Measurements from ENCODE around the gene ZNF140. TPM values are rescaled to one million over a fixed set of nuclear protein-coding genes. Genes with fewer than 3 reads are reported as not detected.

Gene ZNF140
- total RNA-seq, result 10 to 100 TPM in 1 of 2 donors, 1 to 10 TPM in 1; 8.4 to 13.2 TPM

GRCh38 chr12:133080368-133081158 is at the start of gene ZNF140:
TSS of gene ZNF140 (plus strand) at chr12:133080923. CDS start at chr12:133081321, 398 bp downstream.
- DNase-seq (ENCODE audit: low spot score in 2 of 2) (peak; percentile 91 to 92), ATAC-seq (peak; percentile 79 to 80)
- peaks cover 30 to 34% of the 10 kb centered on the region in 2 donors for H3K9me3 Mint-ChIP-seq
- peaks cover 59 to 62% of the 10 kb centered on the region in 2 donors for H3K36me3 Mint-ChIP-seq
- no peak within 1 kb of the TSS for H3K27ac Mint-ChIP-seq

GRCh38 chr12:133037207-133038005 is 43.3 kb upstream of the ZNF140 start, which contains the start of gene ZNF84:
TSS of gene ZNF84 (plus strand) at chr12:133037509. CDS start at chr12:133041468, 3,959 bp downstream.
- Mint-ChIP-seq H3K9me3 (peaks cover 37 to 48% of the 10 kb centered on the region in 2 donors), H3K27ac (peak within 1 kb of the TSS; percentile 86 to 99), H3K36me3 (peaks cover 57 to 82% of the 10 kb centered on the region in 2 donors)
- ATAC-seq (peak; percentile 89 to 97), DNase-seq (ENCODE audit: low spot score in 2 of 2) (peak; percentile 94 to 95)

DNA sequence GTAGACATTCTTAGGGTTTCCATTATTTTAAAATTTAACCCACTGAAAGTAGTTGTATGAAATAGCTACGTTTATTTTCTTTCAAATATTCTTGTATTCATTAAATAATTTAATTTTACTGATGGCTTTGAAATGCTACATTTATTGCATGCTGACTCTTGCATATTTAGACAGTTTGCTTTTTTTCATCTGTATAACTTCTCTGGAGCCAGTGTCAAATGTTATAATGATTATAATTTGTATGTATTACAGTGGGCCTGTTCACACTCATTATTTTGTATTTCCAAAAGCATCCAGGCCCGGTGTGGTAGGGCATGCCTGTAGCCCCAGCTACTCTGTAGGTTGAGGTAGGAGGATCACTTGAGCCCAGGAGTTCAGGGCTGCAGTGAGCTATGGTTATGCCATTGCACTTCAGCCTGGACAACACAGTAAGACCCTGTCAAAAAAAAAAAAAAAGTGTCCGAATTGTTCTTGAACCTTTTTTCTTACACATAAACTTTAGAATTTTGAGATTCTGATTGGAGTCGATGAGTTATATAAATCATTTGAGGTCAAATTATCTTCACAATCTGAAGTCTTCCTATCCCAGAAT is 42.5 kb upstream of the ZNF140 start:
- Mint-ChIP-seq H3K36me3 (peaks cover 64 to 88% of the 10 kb centered on the region in 2 donors), H3K27ac (peak overlapping the region; percentile 66 to 86), H3K9me3 (peaks cover 43 to 53% of the 10 kb centered on the region in 2 donors)
- no peak for ATAC-seq
- DNase-seq (ENCODE audit: low spot score in 2 of 2), result no peak

GRCh38 chr12:133046698-133047097 is 34.0 kb upstream of the ZNF140 start:
- H3K36me3 Mint-ChIP-seq, result peaks cover 93 to 100% of the 10 kb centered on the region in 2 donors
- DNase-seq (ENCODE audit: low spot score in 2 of 2) (no peak), ATAC-seq (no peak)
- no peak overlapping the region for H3K27ac Mint-ChIP-seq
- H3K9me3 Mint-ChIP-seq, result peaks cover 65 to 67% of the 10 kb centered on the region in 2 donors

DNA sequence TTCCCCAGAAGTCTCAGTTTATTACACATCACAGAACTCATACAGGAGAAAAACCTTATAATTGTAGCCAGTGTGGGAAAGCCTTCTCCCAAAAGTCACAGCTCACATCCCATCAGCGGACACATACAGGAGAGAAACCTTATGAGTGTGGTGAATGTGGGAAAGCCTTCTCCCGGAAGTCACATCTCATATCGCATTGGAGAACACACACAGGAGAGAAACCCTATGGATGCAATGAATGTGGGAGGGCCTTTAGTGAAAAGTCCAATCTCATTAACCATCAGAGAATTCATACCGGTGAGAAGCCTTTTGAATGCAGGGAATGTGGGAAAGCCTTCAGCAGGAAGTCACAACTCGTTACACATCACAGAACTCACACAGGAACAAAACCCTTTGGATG is 23.3 kb upstream of the ZNF140 start:
- ATAC-seq (no peak), DNase-seq (ENCODE audit: low spot score in 2 of 2) (no peak)
- H3K36me3 Mint-ChIP-seq, result peaks cover 64 to 69% of the 10 kb centered on the region in 2 donors
- H3K9me3 Mint-ChIP-seq, result peaks cover 37 to 50% of the 10 kb centered on the region in 2 donors
- no peak overlapping the region for H3K27ac Mint-ChIP-seq

DNA sequence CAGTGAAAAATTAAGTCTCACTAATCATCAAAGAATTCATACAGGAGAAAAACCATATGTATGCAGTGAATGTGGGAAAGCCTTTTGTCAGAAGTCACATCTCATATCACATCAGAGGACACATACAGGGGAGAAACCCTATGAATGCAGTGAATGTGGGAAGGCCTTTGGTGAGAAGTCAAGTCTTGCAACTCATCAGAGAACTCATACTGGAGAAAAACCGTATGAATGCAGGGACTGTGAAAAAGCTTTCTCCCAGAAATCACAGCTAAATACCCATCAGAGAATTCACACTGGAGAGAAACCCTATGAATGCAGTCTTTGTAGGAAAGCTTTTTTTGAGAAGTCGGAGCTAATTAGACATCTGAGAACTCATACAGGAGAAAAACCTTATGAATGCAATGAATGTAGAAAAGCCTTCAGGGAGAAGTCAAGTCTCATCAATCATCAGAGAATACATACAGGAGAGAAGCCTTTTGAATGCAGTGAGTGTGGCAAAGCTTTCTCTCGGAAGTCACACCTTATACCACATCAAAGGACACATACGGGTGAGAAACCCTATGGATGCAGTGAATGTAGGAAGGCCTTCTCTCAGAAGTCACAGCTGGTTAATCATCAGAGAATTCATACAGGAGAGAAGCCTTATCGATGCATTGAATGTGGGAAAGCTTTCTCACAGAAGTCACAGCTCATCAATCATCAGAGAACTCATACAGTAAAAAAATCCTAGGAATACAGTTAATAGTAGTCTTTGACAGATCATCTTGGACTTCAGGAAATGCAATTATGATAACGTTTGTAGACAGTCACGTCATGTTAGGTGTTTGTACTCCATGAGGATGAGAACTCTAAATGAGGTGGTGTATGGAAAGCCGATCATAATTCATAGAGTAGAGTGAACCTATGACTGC is 22.3 kb upstream of the ZNF140 start:
- Mint-ChIP-seq H3K27ac (peak overlapping the region; percentile 4 to 88), H3K36me3 (peaks cover 64 to 69% of the 10 kb centered on the region in 2 donors), H3K9me3 (peaks cover 38 to 42% of the 10 kb centered on the region in 2 donors)
- DNase-seq (ENCODE audit: low spot score in 2 of 2) (no peak), ATAC-seq (no peak)

- peaks cover 70 to 81% of the 10 kb centered on the region in 2 donors for H3K36me3 Mint-ChIP-seq
- no peak overlapping the region for H3K27ac Mint-ChIP-seq
- ATAC-seq (no peak), DNase-seq (ENCODE audit: low spot score in 2 of 2) (no peak)
- peaks cover 50 to 58% of the 10 kb centered on the region in 2 donors for H3K9me3 Mint-ChIP-seq
Measured at GRCh38 chr12:133061954-133062353, 18.8 kb upstream of the ZNF140 start.

- ATAC-seq, result peak in 1 of 2 donors; percentile 89
Measured at GRCh38 chr12:133063556-133063955, 17.2 kb upstream of the ZNF140 start.

DNA sequence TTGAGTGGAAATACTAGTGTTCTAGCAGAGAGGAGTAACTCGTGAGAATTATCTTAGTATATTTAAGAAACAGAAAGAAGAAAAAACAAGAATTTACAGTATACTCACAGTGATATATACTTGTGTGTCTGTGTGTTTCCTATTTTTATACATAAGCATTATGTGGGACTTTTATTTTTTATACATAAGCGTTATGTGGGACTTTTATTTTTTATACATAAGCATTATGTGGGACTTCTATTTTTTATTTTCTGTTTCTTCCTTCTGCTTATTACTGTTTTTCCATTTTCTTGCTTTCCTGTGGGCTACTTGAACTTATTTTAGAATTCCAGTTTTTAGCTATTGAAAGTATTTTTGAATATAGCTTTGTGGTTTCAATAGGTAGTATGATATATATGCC is 6.9 kb upstream of the ZNF140 start:
- H3K27ac Mint-ChIP-seq, result no peak overlapping the region
- DNase-seq (ENCODE audit: low spot score in 2 of 2) (no peak), ATAC-seq (no peak)
- peaks cover 26 to 33% of the 10 kb centered on the region in 2 donors for H3K9me3 Mint-ChIP-seq
- peaks cover 25 to 36% of the 10 kb centered on the region in 2 donors for H3K36me3 Mint-ChIP-seq

More at GRCh38 chr12:133063556-133063955, 17.2 kb upstream of the ZNF140 start:
- H3K9me3 Mint-ChIP-seq, result peaks cover 45 to 51% of the 10 kb centered on the region in 2 donors
- peaks cover 64 to 76% of the 10 kb centered on the region in 2 donors for H3K36me3 Mint-ChIP-seq
- DNase-seq (ENCODE audit: low spot score in 2 of 2), result no peak
- no peak overlapping the region for H3K27ac Mint-ChIP-seq

- DNase-seq (ENCODE audit: low spot score in 2 of 2) (peak in 1 of 2 donors; percentile 87), ATAC-seq (peak; percentile 83 to 86)
- Mint-ChIP-seq H3K27ac (no peak overlapping the region), H3K36me3 (peaks cover 53 to 56% of the 10 kb centered on the region in 2 donors), H3K9me3 (peaks cover 35 to 38% of the 10 kb centered on the region in 2 donors)
Measured at GRCh38 chr12:133080026-133080367, 726 bp upstream of the ZNF140 start.

DNA sequence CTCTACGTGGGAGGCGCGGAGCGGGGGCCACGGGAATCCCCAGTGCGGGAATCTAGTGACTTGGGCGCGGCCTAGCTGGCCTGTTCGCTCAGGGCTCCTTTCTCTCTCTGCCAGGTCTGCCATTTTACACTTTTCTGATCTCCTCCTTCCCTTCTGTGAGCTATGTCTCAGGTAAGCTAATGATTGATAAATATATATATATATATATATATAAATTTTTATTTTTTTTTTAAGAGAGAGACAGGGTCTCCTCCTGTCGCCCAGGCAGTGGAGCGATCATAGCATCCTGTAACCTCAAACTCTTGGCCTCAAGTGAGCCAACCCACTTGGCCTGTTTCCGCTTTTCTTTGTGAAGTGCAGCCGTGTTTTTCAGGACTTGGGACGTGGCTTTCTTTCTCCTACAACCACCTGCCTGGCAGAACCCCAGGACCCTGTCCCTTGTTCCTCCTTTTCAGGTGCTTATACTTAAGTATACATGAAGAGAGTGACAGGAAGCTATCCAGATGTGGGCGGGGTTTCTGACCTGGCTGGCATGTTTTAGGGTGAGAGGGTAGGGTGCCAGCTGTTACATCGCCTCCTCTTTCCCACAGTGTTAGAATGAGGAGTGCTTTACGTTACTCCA is 547 bp downstream of the ZNF140 start:
- no peak overlapping the region for H3K27ac Mint-ChIP-seq
- no peak for DNase-seq (ENCODE audit: low spot score in 2 of 2)
- ATAC-seq, result no peak
- peaks cover 64 to 69% of the 10 kb centered on the region in 2 donors for H3K36me3 Mint-ChIP-seq
- peaks cover 30 to 34% of the 10 kb centered on the region in 2 donors for H3K9me3 Mint-ChIP-seq

GRCh38 chr12:133083345-133083744 is 2.6 kb downstream of the ZNF140 start:
- H3K36me3 Mint-ChIP-seq, result peaks cover 62 to 71% of the 10 kb centered on the region in 2 donors

GRCh38 chr12:133105620-133106019 is 24.9 kb downstream of the ZNF140 start:
- peaks cover 92 to 100% of the 10 kb centered on the region in 2 donors for H3K36me3 Mint-ChIP-seq
- ATAC-seq (no peak), DNase-seq (ENCODE audit: low spot score in 2 of 2) (no peak)
- peaks cover 54 to 67% of the 10 kb centered on the region in 2 donors for H3K9me3 Mint-ChIP-seq
- H3K27ac Mint-ChIP-seq, result peak overlapping the region in 1 of 2 donors; percentile 69

More at GRCh38 chr12:133083345-133083744, 2.6 kb downstream of the ZNF140 start:
- H3K9me3 Mint-ChIP-seq, result peaks cover 30 to 31% of the 10 kb centered on the region in 2 donors
- ATAC-seq (no peak), DNase-seq (ENCODE audit: low spot score in 2 of 2) (no peak)
- H3K27ac Mint-ChIP-seq, result no peak overlapping the region

- no peak for ATAC-seq
- Mint-ChIP-seq H3K36me3 (peaks cover 90 to 100% of the 10 kb centered on the region in 2 donors), H3K9me3 (peaks cover 48 to 62% of the 10 kb centered on the region in 2 donors), H3K27ac (peak overlapping the region in 1 of 2 donors; percentile 69)
- DNase-seq (ENCODE audit: low spot score in 2 of 2), result no peak
Measured at GRCh38 chr12:133106253-133106652, 25.5 kb downstream of the ZNF140 start.

- peaks cover 45 to 59% of the 10 kb centered on the region in 2 donors for H3K9me3 Mint-ChIP-seq
- H3K27ac Mint-ChIP-seq, result no peak overlapping the region
- peaks cover 85 to 96% of the 10 kb centered on the region in 2 donors for H3K36me3 Mint-ChIP-seq
- DNase-seq (ENCODE audit: low spot score in 2 of 2), result no peak
- ATAC-seq, result no peak
Measured at GRCh38 chr12:133107121-133107520, 26.4 kb downstream of the ZNF140 start.
